GM12873 (cell line): ENCODE results near the gene SMG7.

Experiments
- CTCF ChIP-seq: IDR thresholded peaks from 2 replicates; pipeline ENCODE4 v1.5.1; 2012; ENCODE audit warnings: low read depth, mild to moderate bottlenecking, moderate library complexity, low read length, control low read depth; ENCODE audit not compliant: insufficient read depth; ENCODE audit errors: missing control alignments

The SMG7 gene

GRCh38 chr1:183597656-183598347 lies 125.5 kb downstream of the SMG7 start:
- no peak for TF ChIP-seq CTCF

- TF ChIP-seq CTCF = no peak
Measured at GRCh38 chr1:183598386-183598785, 126.1 kb downstream of the SMG7 start.

- no peak for TF ChIP-seq CTCF
Measured at GRCh38 chr1:183600136-183600535, 127.8 kb downstream of the SMG7 start.

GRCh38 chr1:183600634-183601033 lies 128.3 kb downstream of the SMG7 start:
- TF ChIP-seq CTCF = no peak

GRCh38 chr1:183602510-183602909 lies 130.2 kb downstream of the SMG7 start:
- TF ChIP-seq CTCF = no peak
